RPMI8226 (cell line): ENCODE data around the gene PTPRN2.

Experiments
- DNase-seq: peaks from one replicate; pipeline ENCODE4 v3.0.0-alpha.2; 2015

Gene PTPRN2

GRCh38 chr7:157543276-157543675, 1044.3 kb downstream of the PTPRN2 start:
- no peak for DNase-seq

- DNase-seq = no peak
Measured at GRCh38 chr7:157542068-157543021, 1045.3 kb downstream of the PTPRN2 start.

- no peak for DNase-seq
Measured at GRCh38 chr7:157541295-157542067, 1046.1 kb downstream of the PTPRN2 start.

- DNase-seq = no peak
Measured at GRCh38 chr7:157540606-157541294, 1046.9 kb downstream of the PTPRN2 start.

- no peak for DNase-seq
Measured at GRCh38 chr7:157540020-157540419, 1047.6 kb downstream of the PTPRN2 start.

- no peak for DNase-seq
Measured at GRCh38 chr7:157539521-157539920, 1048.1 kb downstream of the PTPRN2 start.

- DNase-seq = no peak
Measured at GRCh38 chr7:157538735-157539134, 1048.9 kb downstream of the PTPRN2 start.

GRCh38 chr7:157538321-157538720, 1049.3 kb downstream of the PTPRN2 start:
- DNase-seq = no peak

- no peak for DNase-seq
Measured at GRCh38 chr7:157537056-157537455, 1050.6 kb downstream of the PTPRN2 start.

- no peak for DNase-seq
Measured at GRCh38 chr7:157532068-157532467, 1055.6 kb downstream of the PTPRN2 start.

GRCh38 chr7:157529768-157530560, 1057.7 kb downstream of the PTPRN2 start:
- DNase-seq = no peak

- no peak for DNase-seq
Measured at GRCh38 chr7:157528785-157529341, 1058.8 kb downstream of the PTPRN2 start.

- DNase-seq = no peak
Measured at GRCh38 chr7:157527686-157528085, 1059.9 kb downstream of the PTPRN2 start.

GRCh38 chr7:157526913-157527634, 1060.5 kb downstream of the PTPRN2 start:
- no peak for DNase-seq

GRCh38 chr7:157526005-157526912, 1061.4 kb downstream of the PTPRN2 start:
- no peak for DNase-seq

- DNase-seq = peak; percentile 34
Measured at GRCh38 chr7:157525491-157525915, 1062.1 kb downstream of the PTPRN2 start.

- no peak for DNase-seq
Measured at GRCh38 chr7:157524731-157525130, 1062.9 kb downstream of the PTPRN2 start.

GRCh38 chr7:157523766-157524421, 1063.7 kb downstream of the PTPRN2 start:
- no peak for DNase-seq

GRCh38 chr7:157523371-157523765, 1064.3 kb downstream of the PTPRN2 start:
- no peak for DNase-seq

GRCh38 chr7:157522954-157523353, 1064.7 kb downstream of the PTPRN2 start:
- no peak for DNase-seq
